D341Med (cell line): ENCODE data around the gene EEFSEC.
"Not testable (repeated sequence)": the region's sequence is repeated elsewhere in the genome, so short reads cannot be mapped to it uniquely, and the experiment has no call there.

Experiments used
- DNase-seq: peaks from one replicate; pipeline ENCODE4 v3.0.0; 2012; ENCODE audit warnings: low spot score

EEFSEC gene

GRCh38 chr3:128152419-128153155, 694 bp upstream of the EEFSEC start:
- DNase-seq, result peak; percentile 48

DNA sequence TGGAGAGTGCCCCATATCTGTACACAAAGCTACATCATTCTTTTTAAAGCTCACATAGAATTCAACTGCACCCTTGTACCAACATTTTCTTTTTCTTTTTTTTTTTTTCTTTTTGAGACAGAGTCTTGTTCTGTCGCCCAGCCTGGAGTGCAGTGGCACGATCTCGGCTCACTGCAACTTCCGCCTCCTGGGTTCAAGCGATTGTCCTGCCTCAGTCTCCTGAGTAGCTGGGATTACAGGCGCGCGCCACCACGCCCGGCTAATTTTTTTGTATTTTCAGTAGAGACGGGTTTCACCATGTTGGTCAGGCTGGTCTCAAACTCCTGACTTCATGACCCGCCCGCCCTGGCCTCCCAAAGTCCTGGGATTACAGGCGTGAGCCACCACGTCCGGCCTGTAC, 1.1 kb downstream of the EEFSEC start:
- not testable (repeated sequence) for DNase-seq

DNA sequence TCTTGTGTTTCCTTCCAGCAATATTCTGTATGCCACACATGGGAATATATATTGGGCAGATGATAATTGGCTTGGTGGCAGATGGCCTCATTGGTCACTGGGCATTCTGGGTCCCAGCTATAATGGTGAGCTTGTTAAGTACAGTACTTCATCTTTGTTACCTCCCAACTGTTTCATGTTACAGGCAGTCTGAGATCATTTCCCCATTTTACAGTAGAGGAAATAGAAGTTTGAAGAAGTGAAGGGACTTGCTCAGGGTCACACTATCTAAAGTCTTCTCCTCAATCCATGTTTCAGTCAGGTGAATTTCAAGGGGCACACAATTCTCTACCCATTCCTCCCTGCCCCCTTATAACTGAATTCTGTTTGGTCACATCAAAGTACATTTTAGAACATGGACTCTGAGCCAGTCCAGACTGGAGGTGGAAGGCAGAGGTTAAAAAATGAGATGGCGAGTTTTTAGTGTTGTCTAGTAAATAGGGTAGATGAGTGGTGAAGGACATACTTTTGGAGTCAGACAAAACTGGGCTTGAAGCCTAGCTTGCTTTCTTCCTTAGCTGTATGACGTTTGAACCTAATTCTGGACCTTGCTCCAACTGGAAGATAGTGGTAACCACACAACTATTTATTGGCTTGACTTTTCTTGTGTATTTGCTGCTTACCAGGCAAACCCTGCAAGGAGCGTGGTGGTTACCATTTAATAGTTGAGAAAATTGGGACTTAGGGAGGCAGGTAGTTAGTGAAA, 2.5 kb downstream of the EEFSEC start:
- DNase-seq, result peak; percentile 1

GRCh38 chr3:128160661-128161060, 7.4 kb downstream of the EEFSEC start:
- no peak for DNase-seq

GRCh38 chr3:128163432-128163831, 10.2 kb downstream of the EEFSEC start:
- DNase-seq, result no peak

- DNase-seq, result no peak
Measured at GRCh38 chr3:128166971-128167453, 13.7 kb downstream of the EEFSEC start.

DNA sequence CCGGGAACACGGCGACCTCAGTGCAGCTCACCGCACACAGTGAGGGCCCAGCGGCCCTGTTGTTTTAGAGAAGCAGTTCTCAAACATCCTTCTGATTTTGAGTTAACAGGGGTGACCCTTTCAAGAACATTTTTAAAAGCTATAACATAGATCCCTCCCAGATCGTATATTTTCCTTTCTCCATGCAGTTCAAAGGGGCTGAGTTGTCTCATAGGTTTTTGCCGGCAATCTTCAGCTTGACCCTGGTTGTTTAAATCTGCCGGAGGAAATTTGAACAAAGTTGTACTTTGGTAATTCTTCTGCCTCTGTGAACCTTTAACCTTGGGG, 14.3 kb downstream of the EEFSEC start:
- no peak for DNase-seq

- no peak for DNase-seq
Measured at GRCh38 chr3:128167973-128168674, 14.8 kb downstream of the EEFSEC start.

GRCh38 chr3:128168836-128169235, 15.6 kb downstream of the EEFSEC start:
- no peak for DNase-seq

GRCh38 chr3:128170866-128171516, 17.7 kb downstream of the EEFSEC start:
- DNase-seq, result peak; percentile 73

DNA sequence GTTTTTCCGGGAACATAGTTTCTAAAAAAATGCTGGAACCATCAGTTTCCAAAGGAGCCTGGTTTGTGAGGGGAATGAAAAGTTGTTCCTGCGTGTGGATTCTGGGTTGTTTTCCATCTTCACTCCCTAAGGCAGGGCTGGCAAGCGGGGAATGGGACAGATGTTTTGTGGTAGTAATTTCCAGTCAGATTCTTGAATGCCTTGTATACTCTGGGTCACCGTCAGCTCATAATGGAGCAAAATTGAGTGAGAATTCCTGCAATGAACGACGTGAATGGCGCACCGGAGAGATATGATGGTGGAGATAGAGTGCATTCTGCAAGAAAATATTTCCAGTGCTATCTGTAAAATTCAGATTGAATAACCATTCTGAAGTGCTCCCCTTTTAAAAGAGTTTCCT, 19.9 kb downstream of the EEFSEC start:
- DNase-seq, result no peak

DNA sequence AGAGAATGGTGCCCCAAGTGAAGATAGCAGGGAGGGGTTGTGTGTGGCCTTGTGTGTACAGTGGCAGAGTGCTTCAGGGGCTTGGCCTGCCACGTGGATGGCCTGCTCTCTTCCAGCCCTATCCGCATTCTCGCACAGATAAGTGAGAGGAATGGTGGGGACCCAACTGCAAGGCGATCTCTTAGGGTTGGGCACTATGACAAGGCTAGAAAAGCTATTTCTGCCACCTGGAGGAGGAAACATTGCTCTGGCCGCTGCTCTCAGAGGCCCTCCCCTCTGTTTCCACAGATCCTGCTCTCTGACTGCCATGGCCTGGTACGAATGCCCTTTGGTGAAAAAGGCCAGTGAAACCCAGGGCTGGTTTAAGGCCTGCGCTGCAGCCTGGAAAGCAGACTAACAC, 20.6 kb downstream of the EEFSEC start:
- no peak for DNase-seq

GRCh38 chr3:128174675-128175590, 21.7 kb downstream of the EEFSEC start:
- DNase-seq, result no peak

DNA sequence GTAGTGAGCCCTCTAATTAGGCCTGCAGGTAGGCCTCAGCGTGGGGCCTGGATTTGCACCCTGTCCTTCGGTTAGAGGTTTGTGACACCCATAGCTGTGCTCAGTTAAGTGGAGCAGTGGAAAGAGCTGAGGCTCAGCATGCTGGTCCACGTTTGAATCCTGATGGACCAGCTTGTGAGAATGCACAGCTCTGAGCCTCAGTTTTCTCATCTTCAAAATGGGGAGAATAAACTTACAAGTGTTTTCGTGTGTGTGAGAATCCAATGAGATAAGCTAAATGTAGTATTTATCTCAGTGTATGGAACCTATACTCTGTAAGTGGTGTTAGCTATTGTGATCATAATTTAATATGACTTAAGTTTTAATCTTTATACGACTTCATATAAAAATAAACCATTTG, 22.5 kb downstream of the EEFSEC start:
- DNase-seq, result no peak

DNA sequence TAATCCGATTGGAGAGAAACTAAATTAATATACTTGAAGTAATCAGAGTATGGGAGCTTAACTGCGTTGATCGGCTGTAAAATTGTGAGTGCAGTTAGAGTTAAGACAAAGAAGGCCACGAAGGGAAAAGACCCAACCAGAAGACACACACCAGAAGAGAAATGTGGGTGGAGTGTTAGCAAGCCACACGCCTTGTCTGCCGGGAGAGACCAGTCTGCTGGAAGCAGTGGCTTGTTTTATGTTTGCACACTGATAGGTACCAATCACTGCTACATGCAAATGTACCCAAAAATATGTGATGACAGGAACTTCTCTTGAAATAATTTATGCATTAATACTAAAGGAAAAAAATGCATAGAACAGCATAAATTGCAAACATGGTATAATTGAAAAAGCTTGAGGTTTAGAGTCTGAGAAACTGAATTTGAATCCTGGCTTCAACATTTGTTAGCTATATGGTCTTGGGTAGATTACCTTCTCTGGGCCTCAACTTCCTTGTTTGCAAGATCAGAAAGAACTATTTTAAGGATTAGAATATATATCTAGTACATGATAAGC, 23.1 kb downstream of the EEFSEC start:
- DNase-seq, result no peak

- DNase-seq, result no peak
Measured at GRCh38 chr3:128177865-128178264, 24.6 kb downstream of the EEFSEC start.

DNA sequence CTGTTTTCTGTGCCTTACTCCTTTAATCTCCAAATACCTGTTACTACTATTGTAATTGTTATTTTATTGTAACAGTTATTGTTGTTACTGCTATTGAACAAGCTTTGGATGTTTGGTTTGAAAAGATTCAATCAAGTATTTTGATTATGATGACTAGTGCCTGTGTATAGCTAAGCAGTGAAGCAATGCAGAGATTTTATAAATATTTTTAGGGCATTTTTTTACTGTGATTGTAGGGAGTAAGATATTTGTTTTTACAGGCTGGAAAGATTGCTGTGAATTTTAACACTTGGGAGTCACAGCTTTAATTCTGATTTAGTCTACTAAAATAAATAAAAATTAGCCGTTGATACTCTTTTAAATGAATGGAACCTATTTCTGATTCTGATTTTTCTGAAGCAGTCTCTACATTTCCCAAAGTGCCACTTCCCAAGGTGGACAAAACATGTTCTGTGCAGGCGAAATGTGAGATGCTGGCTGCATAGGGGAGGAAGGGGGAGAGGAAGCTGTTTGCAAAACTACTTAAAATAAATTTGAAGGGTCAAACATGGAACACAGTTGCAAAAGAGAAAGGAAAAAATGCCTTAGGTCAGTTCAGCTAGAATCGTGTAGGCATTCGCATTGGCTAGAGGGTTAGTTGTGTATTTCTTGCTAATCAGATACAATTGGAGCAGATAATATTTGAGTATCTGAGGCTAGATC, 25.7 kb downstream of the EEFSEC start:
- no peak for DNase-seq

DNA sequence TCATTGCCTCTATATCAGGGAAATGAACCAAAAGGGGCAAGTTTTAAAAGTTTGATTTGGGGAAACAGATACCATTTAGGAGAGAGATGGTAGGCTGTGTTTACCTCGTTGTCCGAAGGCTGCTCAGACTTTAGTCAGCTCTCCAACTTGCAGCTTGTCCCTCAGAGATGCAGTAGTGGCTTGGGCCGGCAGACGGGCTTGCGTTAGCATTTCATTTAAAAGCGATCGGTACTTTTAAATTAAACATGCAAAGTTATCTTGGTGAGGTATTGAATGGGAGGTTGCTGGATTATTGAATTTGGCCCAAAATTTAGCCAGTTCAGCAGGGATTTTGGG, 26.2 kb downstream of the EEFSEC start:
- no peak for DNase-seq

DNA sequence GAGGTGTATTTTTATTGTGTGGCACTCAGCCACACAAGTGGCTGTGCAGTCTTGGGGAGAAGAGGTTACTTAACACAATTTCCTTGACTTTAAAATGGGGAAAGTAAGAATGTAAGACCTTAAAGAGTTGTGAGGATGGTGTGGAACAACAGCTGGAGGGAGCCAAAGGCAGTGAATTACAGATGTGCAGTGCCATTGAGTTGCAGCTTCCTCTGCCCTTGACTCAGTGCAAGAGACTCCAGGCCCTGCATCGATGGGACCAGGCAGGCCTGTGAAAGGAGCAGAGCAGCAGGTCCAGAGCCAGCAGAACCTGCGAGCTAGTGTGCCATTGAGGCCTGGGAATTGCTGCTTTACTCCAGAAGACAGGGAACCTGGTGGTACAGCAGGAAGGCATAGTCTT, 27.2 kb downstream of the EEFSEC start:
- no peak for DNase-seq

GRCh38 chr3:128180913-128181312, 27.6 kb downstream of the EEFSEC start:
- DNase-seq, result no peak

DNA sequence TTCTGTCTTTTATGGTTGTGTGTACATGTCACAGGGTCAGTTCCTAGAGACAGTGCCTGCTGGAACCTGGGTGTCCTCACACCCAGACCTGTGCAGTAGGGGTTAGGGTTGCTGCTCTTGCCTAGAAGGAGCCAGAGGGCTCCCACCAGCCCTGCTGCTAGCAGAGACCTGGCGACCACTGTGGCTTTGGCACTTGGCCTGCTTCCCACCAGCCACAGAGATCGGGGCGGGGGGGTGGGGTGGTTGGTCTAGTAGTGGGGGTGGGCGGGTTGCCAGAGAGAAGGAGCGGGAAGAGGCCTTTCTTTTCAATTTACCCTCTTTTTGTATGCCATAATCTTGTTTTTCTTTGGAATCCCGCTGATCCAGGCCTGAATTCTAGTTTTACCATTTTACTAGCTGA, 29.4 kb downstream of the EEFSEC start:
- DNase-seq, result no peak
